Muscle layer of colon (tissue), 2 donors: ENCODE results near the gene NRIP3.
"Not testable (repeated sequence)": the region's sequence is repeated elsewhere in the genome, so short reads cannot be mapped to it uniquely, and the experiment has no call there.

Experiments
- H3K27ac ChIP-seq: one replicate; pipeline ENCODE4 v1.7.0; 2013; ENCODE audit warnings: low read depth, mild to moderate bottlenecking, low read length, moderate library complexity
- H3K27me3 ChIP-seq, 2 donors: one replicate each; pipeline ENCODE4 v1.7.0; 2013; ENCODE audit warnings: low read length in 2 of 2, mild to moderate bottlenecking in 2 of 2; ENCODE audit not compliant: insufficient read depth in 2 of 2, control insufficient read depth in 1 of 2
- H3K36me3 ChIP-seq: one replicate; pipeline ENCODE4 v1.7.0; 2013; ENCODE audit warnings: mild to moderate bottlenecking, low read length; ENCODE audit not compliant: insufficient read depth
- H3K4me1 ChIP-seq: one replicate; pipeline ENCODE4 v1.7.0; 2013; ENCODE audit warnings: mild to moderate bottlenecking, low read length; ENCODE audit not compliant: insufficient read depth
- H3K4me3 ChIP-seq, 2 donors: one replicate each; pipeline ENCODE4 v1.7.0; 2013; ENCODE audit warnings: low read length in 2 of 2, low read depth in 1 of 2, mild to moderate bottlenecking in 1 of 2, moderate library complexity in 1 of 2
- H3K9ac ChIP-seq: one replicate; pipeline ENCODE4 v1.7.0; 2013; ENCODE audit warnings: low read length
- H3K9me3 ChIP-seq: one replicate; pipeline ENCODE4 v1.7.0; 2013; ENCODE audit warnings: mild to moderate bottlenecking, low read length
- donor health status: abdominal sarcoma.
- donor health status: Adenocarcinoma of cecum.

The NRIP3 gene

GRCh38 chr11:9014826-9015225, 11.0 kb upstream of the NRIP3 start:
- no peak overlapping the region for H3K27ac ChIP-seq
- H3K4me1 ChIP-seq = peaks cover 4% of the 10 kb centered on the region
- H3K4me3 ChIP-seq = no peak overlapping the region
- H3K36me3 ChIP-seq = no peaks in the 10 kb centered on the region
- H3K9ac ChIP-seq = no peak overlapping the region
- no peaks in the 10 kb centered on the region for H3K27me3 ChIP-seq
- H3K9me3 ChIP-seq = no peaks in the 10 kb centered on the region

- H3K9ac ChIP-seq = no peak overlapping the region
- no peak overlapping the region for H3K27ac ChIP-seq
Observed at GRCh38 chr11:9013373-9013772, 9.6 kb upstream of the NRIP3 start.

GRCh38 chr11:9009538-9009937, 5.7 kb upstream of the NRIP3 start:
- not testable (repeated sequence) for H3K4me1 ChIP-seq, H3K9me3 ChIP-seq, H3K9ac ChIP-seq, H3K27ac ChIP-seq, H3K4me3 ChIP-seq, H3K27me3 ChIP-seq, H3K36me3 ChIP-seq

More at GRCh38 chr11:9013373-9013772, 9.6 kb upstream of the NRIP3 start:
- Histone ChIP-seq H3K9me3 (no peaks in the 10 kb centered on the region), H3K36me3 (no peaks in the 10 kb centered on the region), H3K4me3 (no peak overlapping the region), H3K4me1 (peaks cover 4% of the 10 kb centered on the region), H3K27me3 (no peaks in the 10 kb centered on the region)

- no peak overlapping the region for H3K9ac ChIP-seq
- no peaks in the 10 kb centered on the region for H3K9me3 ChIP-seq
- no peak overlapping the region for H3K4me3 ChIP-seq
- no peaks in the 10 kb centered on the region for H3K4me1 ChIP-seq
- H3K36me3 ChIP-seq = no peaks in the 10 kb centered on the region
- no peak overlapping the region for H3K27ac ChIP-seq
- H3K27me3 ChIP-seq = no peaks in the 10 kb centered on the region
Observed at GRCh38 chr11:9008661-9009060, 4.9 kb upstream of the NRIP3 start.

- H3K4me3 ChIP-seq = no peak overlapping the region
- peaks cover 3% of the 10 kb centered on the region for H3K4me1 ChIP-seq
- H3K27ac ChIP-seq = no peak overlapping the region
- no peaks in the 10 kb centered on the region for H3K9me3 ChIP-seq
- H3K36me3 ChIP-seq = no peaks in the 10 kb centered on the region
- no peak overlapping the region for H3K9ac ChIP-seq
- peaks cover 0 to under 1% of the 10 kb centered on the region in 2 donors for H3K27me3 ChIP-seq
Observed at GRCh38 chr11:9008011-9008550, 4.3 kb upstream of the NRIP3 start.

GRCh38 chr11:9005087-9005486, 1.3 kb upstream of the NRIP3 start:
- peaks cover 7% of the 10 kb centered on the region for H3K4me1 ChIP-seq
- no peaks in the 10 kb centered on the region for H3K36me3 ChIP-seq
- no peak overlapping the region for H3K9ac ChIP-seq
- no peak overlapping the region for H3K27ac ChIP-seq
- H3K27me3 ChIP-seq = peaks cover 8% of the 10 kb centered on the region in 2 donors
- no peak overlapping the region for H3K4me3 ChIP-seq
- H3K9me3 ChIP-seq = no peaks in the 10 kb centered on the region

- H3K9ac ChIP-seq = no peak overlapping the region
- no peaks in the 10 kb centered on the region for H3K9me3 ChIP-seq
- H3K27ac ChIP-seq = no peak overlapping the region
- H3K4me1 ChIP-seq = peaks cover 7% of the 10 kb centered on the region
- peaks cover 8% of the 10 kb centered on the region in 2 donors for H3K27me3 ChIP-seq
- no peaks in the 10 kb centered on the region for H3K36me3 ChIP-seq
- peak overlapping the region; percentile 64 to 76 for H3K4me3 ChIP-seq
Observed at GRCh38 chr11:9004183-9004926, 554 bp upstream of the NRIP3 start.

- Histone ChIP-seq H3K27ac (no peak overlapping the region), H3K4me1 (peaks cover 7% of the 10 kb centered on the region), H3K36me3 (no peaks in the 10 kb centered on the region), H3K9me3 (no peaks in the 10 kb centered on the region), H3K4me3 (peak overlapping the region; percentile 64 to 77), H3K27me3 (peaks cover 8% of the 10 kb centered on the region in 2 donors), H3K9ac (no peak overlapping the region)
Observed at GRCh38 chr11:9002920-9003572, 755 bp downstream of the NRIP3 start.

- Histone ChIP-seq H3K36me3 (no peaks in the 10 kb centered on the region), H3K27ac (no peak overlapping the region), H3K4me3 (no peak overlapping the region), H3K9ac (no peak overlapping the region), H3K9me3 (no peaks in the 10 kb centered on the region), H3K27me3 (peaks cover 8% of the 10 kb centered on the region in 2 donors), H3K4me1 (peaks cover 7% of the 10 kb centered on the region)
Observed at GRCh38 chr11:9001736-9002135, 2.1 kb downstream of the NRIP3 start.

- no peak overlapping the region for H3K9ac ChIP-seq
- peaks cover 7 to 8% of the 10 kb centered on the region in 2 donors for H3K27me3 ChIP-seq
- H3K9me3 ChIP-seq = no peaks in the 10 kb centered on the region
- peaks cover 4% of the 10 kb centered on the region for H3K4me1 ChIP-seq
- H3K4me3 ChIP-seq = no peak overlapping the region
- H3K27ac ChIP-seq = no peak overlapping the region
- H3K36me3 ChIP-seq = no peaks in the 10 kb centered on the region
Observed at GRCh38 chr11:8998017-8998416, 5.8 kb downstream of the NRIP3 start.

- Histone ChIP-seq H3K27me3 (peaks cover 3 to 8% of the 10 kb centered on the region in 2 donors), H3K4me3 (no peak overlapping the region), H3K9me3 (no peaks in the 10 kb centered on the region), H3K4me1 (no peaks in the 10 kb centered on the region), H3K27ac (no peak overlapping the region), H3K36me3 (no peaks in the 10 kb centered on the region), H3K9ac (no peak overlapping the region)
Observed at GRCh38 chr11:8997451-8997850, 6.3 kb downstream of the NRIP3 start.
